Activated effector memory CD4-positive, alpha-beta T cell treated with Interleukin-2 at 50 U/mL for 16 hours (primary cell): ENCODE results near the gene LTC4S.
"Not testable (repeated sequence)": the region's sequence is repeated elsewhere in the genome, so short reads cannot be mapped to it uniquely, and the experiment has no call there.

Experiments
- DNase-seq: peaks from one replicate; pipeline ENCODE4 v3.0.0-alpha.2; 2020

LTC4S gene

GRCh38 chr5:179769796-179770195 lies 24.0 kb upstream of the LTC4S start:
- no peak for DNase-seq

GRCh38 chr5:179771311-179771895 lies 22.4 kb upstream of the LTC4S start:
- no peak for DNase-seq

GRCh38 chr5:179772351-179772750 lies 21.4 kb upstream of the LTC4S start:
- DNase-seq: no peak

GRCh38 chr5:179773686-179774040 lies 20.1 kb upstream of the LTC4S start:
- DNase-seq: no peak

GRCh38 chr5:179774442-179774841 lies 19.3 kb upstream of the LTC4S start:
- DNase-seq: no peak

GRCh38 chr5:179776411-179776938 lies 17.3 kb upstream of the LTC4S start:
- DNase-seq: no peak

- DNase-seq: no peak
Measured at GRCh38 chr5:179777456-179777855, 16.3 kb upstream of the LTC4S start.

- no peak for DNase-seq
Measured at GRCh38 chr5:179777909-179778308, 15.9 kb upstream of the LTC4S start.

GRCh38 chr5:179778591-179778990 lies 15.2 kb upstream of the LTC4S start:
- no peak for DNase-seq

GRCh38 chr5:179779826-179780225 lies 14.0 kb upstream of the LTC4S start:
- DNase-seq: no peak

- no peak for DNase-seq
Measured at GRCh38 chr5:179780362-179780761, 13.4 kb upstream of the LTC4S start.

- DNase-seq: no peak
Measured at GRCh38 chr5:179781846-179782245, 11.9 kb upstream of the LTC4S start.

GRCh38 chr5:179783128-179783527 lies 10.7 kb upstream of the LTC4S start:
- DNase-seq: no peak

- no peak for DNase-seq
Measured at GRCh38 chr5:179786861-179787260, 6.9 kb upstream of the LTC4S start.

GRCh38 chr5:179788193-179788854 lies 5.5 kb upstream of the LTC4S start:
- no peak for DNase-seq

- DNase-seq: not testable (repeated sequence)
Measured at GRCh38 chr5:179789278-179789677, 4.5 kb upstream of the LTC4S start.

- DNase-seq: no peak
Measured at GRCh38 chr5:179791881-179792611, 1.7 kb upstream of the LTC4S start.

- DNase-seq: no peak
Measured at GRCh38 chr5:179792612-179793467, 946 bp upstream of the LTC4S start.

- no peak for DNase-seq
Measured at GRCh38 chr5:179794171-179794570, 385 bp downstream of the LTC4S start.

GRCh38 chr5:179794575-179794974 lies 789 bp downstream of the LTC4S start:
- no peak for DNase-seq

GRCh38 chr5:179795049-179795862 lies 1.5 kb downstream of the LTC4S start:
- no peak for DNase-seq
